Esophagus squamous epithelium (tissue), 5 donors: Measurements from ENCODE around the gene COG6. TPM values are rescaled to one million over a fixed set of nuclear protein-coding genes. Genes with fewer than 3 reads are reported as not detected.
A peak's percentile ranks its signal among the peaks of the same experiment; 100 is the strongest.

Experiments
- DNase-seq: peaks from one replicate; lab custom pipeline; 2025; lab: John Stamatoyannopoulos, UW
- H3K27ac ChIP-seq, 4 donors: fragments of 200-600 bp; sonication (generic); one replicate each; pipeline ENCODE4 v1.5.1; 2016 to 2019; ENCODE audit warnings: mild to moderate bottlenecking in 1 of 4
- H3K27me3 ChIP-seq, 4 donors: fragments of 200-600 bp; sonication (generic); 1 replicate in 3 of 4; 2 replicates in 1 of 4; pipeline versions ENCODE4 v1.5.1 to v1.6.0; 2017 to 2021; ENCODE audit warnings: antibody characterized with exemption in 1 of 4
- H3K36me3 ChIP-seq, 3 donors: fragments of 200-600 bp; sonication (generic); one replicate each; pipeline ENCODE4 v1.5.1; 2016 to 2019
- H3K4me1 ChIP-seq, 3 donors: fragments of 200-600 bp; sonication (generic); one replicate each; pipeline ENCODE4 v1.5.1; 2017 to 2019
- H3K4me3 ChIP-seq, 4 donors: fragments of 200-600 bp; sonication (generic); 1 replicate in 3 of 4; 2 replicates in 1 of 4; pipeline ENCODE4 v1.5.1; 2016 to 2019; ENCODE audit warnings: mild to moderate bottlenecking in 2 of 4, moderate library complexity in 1 of 4
- H3K9me3 ChIP-seq, 3 donors: fragments of 200-600 bp; sonication (generic); one replicate each; pipeline ENCODE4 v1.5.1; 2016 to 2019
- POLR2A ChIP-seq, 4 donors: fragments of 450-650 bp; IDR thresholded peaks; one replicate each; pipeline ENCODE4 v1.6.1; 2017; ENCODE audit warnings: antibody characterized with exemption in 4 of 4, mild to moderate bottlenecking in 4 of 4, moderate library complexity in 3 of 4
- WGBS, 2 donors: methylation state at CpG; one replicate each; pipeline ENCODE4 v1.1.5; 2018; 5-methylcytosine and 5-hydroxymethylcytosine counted together
- intact Hi-C: fragments of 100-400 bp; cut with DNase I; formaldehyde crosslinking; loops from one replicate; pipeline ENCODE4 v1.15.0; 2022
- total RNA-seq, 4 donors: library from RNA; depleted of rRNA; stranded (reverse); fragments of >200 nt; gene quantifications; one replicate each; pipeline ENCODE4 v1.1.0, GENCODE V29; 2016
- TF ChIP-seq, protein P1 (sequence below), 6 experiments: fragments of 450-650 bp in 4 of 6; fragments of 200-600 bp in 2 of 6; sonication (generic) in 2 of 6; IDR thresholded peaks; one replicate each; pipeline ENCODE4 v1.5.1; 2016 to 2019; ENCODE audit warnings: antibody characterized with exemption in 6 of 6, mild to moderate bottlenecking in 4 of 6, moderate library complexity in 4 of 6
- donor health status: DM: yes; HTN: yes; CAD: no.

COG6 gene
- total RNA-seq, 4 donors from 2014 or later: 10.5 to 18.9 (median 14.9) TPM

DNA sequence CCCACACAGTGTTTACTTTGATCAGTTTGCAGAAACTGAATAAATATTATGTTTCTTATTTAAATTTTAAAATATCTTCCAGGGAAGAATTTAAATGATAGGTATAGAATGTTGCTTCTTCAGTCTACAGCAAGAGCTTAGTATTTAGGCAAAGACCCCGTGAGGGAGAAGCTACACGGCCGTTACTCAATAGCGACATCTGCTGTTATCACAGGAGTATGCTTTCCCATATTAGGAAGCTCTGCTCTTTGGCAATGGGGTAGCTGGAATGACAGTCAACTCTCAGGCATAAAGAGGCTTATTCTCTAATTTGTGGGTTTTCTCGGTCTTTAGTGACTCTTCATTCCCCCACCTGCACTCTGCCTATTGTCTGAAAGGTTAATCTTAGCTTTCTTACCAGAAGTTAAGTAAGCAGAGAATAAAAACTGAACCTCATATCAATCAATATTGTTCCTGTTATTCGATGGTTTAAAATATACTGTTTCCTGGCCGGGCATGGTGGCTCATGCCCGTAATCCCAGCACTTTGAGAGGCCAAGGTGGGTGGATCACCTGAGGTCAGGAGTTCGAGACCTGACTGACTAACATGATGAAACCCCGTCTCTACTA is 39.3 kb upstream of the COG6 start:
- no peak overlapping the region for H3K27ac ChIP-seq
- no peaks in the 10 kb centered on the region for H3K27me3 ChIP-seq
- peaks cover 0 to 5% (median 0%) of the 10 kb centered on the region in 3 donors for H3K4me1 ChIP-seq
- no peak overlapping the region for H3K4me3 ChIP-seq
- TF ChIP-seq, protein P1, sequence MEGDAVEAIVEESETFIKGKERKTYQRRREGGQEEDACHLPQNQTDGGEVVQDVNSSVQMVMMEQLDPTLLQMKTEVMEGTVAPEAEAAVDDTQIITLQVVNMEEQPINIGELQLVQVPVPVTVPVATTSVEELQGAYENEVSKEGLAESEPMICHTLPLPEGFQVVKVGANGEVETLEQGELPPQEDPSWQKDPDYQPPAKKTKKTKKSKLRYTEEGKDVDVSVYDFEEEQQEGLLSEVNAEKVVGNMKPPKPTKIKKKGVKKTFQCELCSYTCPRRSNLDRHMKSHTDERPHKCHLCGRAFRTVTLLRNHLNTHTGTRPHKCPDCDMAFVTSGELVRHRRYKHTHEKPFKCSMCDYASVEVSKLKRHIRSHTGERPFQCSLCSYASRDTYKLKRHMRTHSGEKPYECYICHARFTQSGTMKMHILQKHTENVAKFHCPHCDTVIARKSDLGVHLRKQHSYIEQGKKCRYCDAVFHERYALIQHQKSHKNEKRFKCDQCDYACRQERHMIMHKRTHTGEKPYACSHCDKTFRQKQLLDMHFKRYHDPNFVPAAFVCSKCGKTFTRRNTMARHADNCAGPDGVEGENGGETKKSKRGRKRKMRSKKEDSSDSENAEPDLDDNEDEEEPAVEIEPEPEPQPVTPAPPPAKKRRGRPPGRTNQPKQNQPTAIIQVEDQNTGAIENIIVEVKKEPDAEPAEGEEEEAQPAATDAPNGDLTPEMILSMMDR (IDR thresholded peaks at IDR 0.05): peak; percentile 51 to 81 (median 70)
- no peak for TF ChIP-seq POLR2A (IDR thresholded peaks at IDR 0.05)
- intact Hi-C loops: loop anchor here (10.0 kb wide), 1 partner anchor 351 kb away; no protein-coding TSS in a partner anchor
- no peaks in the 10 kb centered on the region for H3K36me3 ChIP-seq
- no peaks in the 10 kb centered on the region for H3K9me3 ChIP-seq
- DNase-seq: no peak
- WGBS, 2 donors: 16 to 17% methylated on average over 10 of the region's 10 CpGs

DNA sequence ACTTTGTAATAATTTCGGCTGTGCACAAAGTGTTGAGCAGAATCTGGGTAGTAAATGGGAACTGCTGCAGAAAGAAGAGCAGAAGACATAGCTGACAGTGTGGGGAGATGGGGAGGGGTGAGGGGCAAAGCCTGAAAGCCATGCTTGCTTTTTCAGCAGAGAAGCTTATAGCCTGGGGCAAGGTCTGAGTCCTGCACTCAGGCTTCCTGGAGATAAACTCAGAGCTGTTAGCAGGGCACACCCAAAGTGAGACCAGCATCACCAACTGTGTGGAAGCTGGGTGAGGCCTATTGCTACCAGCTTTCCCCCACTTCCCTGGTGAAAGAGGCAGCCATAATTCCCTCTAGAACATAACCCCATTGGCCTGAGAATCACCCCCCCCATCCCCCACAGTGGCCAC is 36.9 kb upstream of the COG6 start:
- TF ChIP-seq, protein P1 (IDR thresholded peaks at IDR 0.05): no peak
- no peak for TF ChIP-seq POLR2A (IDR thresholded peaks at IDR 0.05)
- 67 to 92% methylated on average over 1 of the region's 1 CpG for WGBS, 2 donors
- DNase-seq: no peak

DNA sequence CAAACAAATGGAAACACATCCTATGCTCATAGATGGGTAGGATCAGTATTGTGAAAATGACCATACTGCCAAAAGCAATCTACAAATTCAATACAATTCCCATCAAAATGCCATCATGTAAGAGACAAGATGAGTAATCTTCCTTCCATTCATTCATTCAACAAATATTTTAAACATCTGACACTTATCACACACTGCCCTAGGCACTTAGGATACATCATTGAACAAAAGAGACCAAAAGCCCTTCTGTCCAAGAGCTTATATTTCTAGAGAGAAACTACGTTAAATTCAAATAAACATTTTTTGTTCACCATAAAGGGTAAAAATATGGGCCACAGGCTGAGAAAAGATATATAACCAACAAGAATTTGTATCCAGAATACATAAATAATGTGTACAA is 32.0 kb upstream of the COG6 start:
- no peak for DNase-seq
- no peak for TF ChIP-seq POLR2A (IDR thresholded peaks at IDR 0.05)
- TF ChIP-seq, protein P1 (IDR thresholded peaks at IDR 0.05): no peak
- no peaks in the 10 kb centered on the region for H3K36me3 ChIP-seq
- intact Hi-C loops: no loop called here
- H3K27ac ChIP-seq: no peak overlapping the region
- 78 to 83% methylated on average over 1 of the region's 1 CpG for WGBS, 2 donors
- no peaks in the 10 kb centered on the region for H3K9me3 ChIP-seq
- H3K4me3 ChIP-seq: no peak overlapping the region
- H3K27me3 ChIP-seq: no peaks in the 10 kb centered on the region
- no peaks in the 10 kb centered on the region for H3K4me1 ChIP-seq

More for the DNA sequence above, 36.9 kb upstream of the COG6 start:
- Histone ChIP-seq H3K4me3 (no peak overlapping the region), H3K9me3 (no peaks in the 10 kb centered on the region), H3K27me3 (no peaks in the 10 kb centered on the region), H3K4me1 (peaks cover 0 to 5% (median 0%) of the 10 kb centered on the region in 3 donors), H3K36me3 (no peaks in the 10 kb centered on the region), H3K27ac (no peak overlapping the region)
- intact Hi-C loops: loop anchor here (10.0 kb wide), 1 partner anchor 354 kb away; no protein-coding TSS in a partner anchor

DNA sequence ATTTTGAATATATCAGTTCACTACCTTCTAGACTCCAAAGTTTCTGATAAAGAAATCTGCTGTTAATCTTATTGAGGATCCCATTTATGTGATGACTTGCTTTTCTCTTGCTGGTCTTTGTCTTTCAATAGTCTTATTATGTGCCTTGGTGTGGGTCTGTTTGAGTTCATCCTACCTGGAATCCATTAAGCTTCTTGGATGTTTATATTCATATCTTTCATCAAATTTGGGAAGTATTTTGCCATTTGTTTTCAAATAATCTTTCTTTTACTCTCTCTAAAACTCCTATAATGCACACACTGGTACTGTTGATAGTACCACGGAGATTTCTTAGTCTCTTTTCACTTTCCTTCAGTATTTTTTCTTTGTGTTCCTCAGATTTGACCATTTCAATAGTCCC is 24.2 kb upstream of the COG6 start:
- intact Hi-C loops: no loop called here
- no peak overlapping the region for H3K4me3 ChIP-seq
- 75 to 79% methylated on average over 1 of the region's 1 CpG for WGBS, 2 donors

DNA sequence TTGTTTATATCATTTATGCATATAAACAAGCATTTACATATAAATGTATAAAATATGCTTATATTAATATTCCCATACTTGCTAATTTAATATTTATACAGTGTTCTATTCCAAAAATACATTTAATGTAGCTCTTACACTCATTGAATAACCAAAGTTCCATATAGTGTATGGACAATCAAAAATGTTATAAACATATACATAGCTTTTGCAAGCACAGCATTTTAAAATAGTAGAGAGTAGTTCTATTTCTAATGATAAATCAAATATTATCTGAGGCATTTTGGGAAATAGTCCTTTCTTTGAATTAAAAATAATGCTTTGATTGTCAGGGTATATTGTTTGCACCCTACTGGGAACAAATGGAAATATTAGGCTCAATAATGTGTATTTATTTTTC is 22.5 kb upstream of the COG6 start:
- Histone ChIP-seq H3K9me3 (peaks cover 0 to 5% (median 0%) of the 10 kb centered on the region in 3 donors), H3K36me3 (no peaks in the 10 kb centered on the region), H3K4me3 (no peak overlapping the region), H3K4me1 (no peaks in the 10 kb centered on the region), H3K27ac (no peak overlapping the region), H3K27me3 (peaks cover 0 to 12% (median 0%) of the 10 kb centered on the region in 4 donors)
- no peak for TF ChIP-seq POLR2A (IDR thresholded peaks at IDR 0.05)
- TF ChIP-seq, protein P1 (IDR thresholded peaks at IDR 0.05): no peak
- intact Hi-C loops: no loop called here
- no peak for DNase-seq

More for the DNA sequence above, 24.2 kb upstream of the COG6 start:
- H3K27me3 ChIP-seq: peaks cover 0 to 7% (median 0%) of the 10 kb centered on the region in 4 donors
- TF ChIP-seq, protein P1 (IDR thresholded peaks at IDR 0.05): no peak
- TF ChIP-seq POLR2A (IDR thresholded peaks at IDR 0.05): no peak
- H3K27ac ChIP-seq: no peak overlapping the region
- H3K4me1 ChIP-seq: no peaks in the 10 kb centered on the region
- peaks cover 0 to 5% (median 0%) of the 10 kb centered on the region in 3 donors for H3K9me3 ChIP-seq
- no peaks in the 10 kb centered on the region for H3K36me3 ChIP-seq
- DNase-seq: no peak
